ENCODE results near the gene EPB42.
"Not testable (repeated sequence)": the region's sequence is repeated elsewhere in the genome, so short reads cannot be mapped to it uniquely, and the experiment has no call there.

EPB42 gene

GRCh38 chr15:43242616-43243015, 21.8 kb upstream of the EPB42 start:
- DNase-seq (ENCODE audit: low spot score), result no peak

DNA sequence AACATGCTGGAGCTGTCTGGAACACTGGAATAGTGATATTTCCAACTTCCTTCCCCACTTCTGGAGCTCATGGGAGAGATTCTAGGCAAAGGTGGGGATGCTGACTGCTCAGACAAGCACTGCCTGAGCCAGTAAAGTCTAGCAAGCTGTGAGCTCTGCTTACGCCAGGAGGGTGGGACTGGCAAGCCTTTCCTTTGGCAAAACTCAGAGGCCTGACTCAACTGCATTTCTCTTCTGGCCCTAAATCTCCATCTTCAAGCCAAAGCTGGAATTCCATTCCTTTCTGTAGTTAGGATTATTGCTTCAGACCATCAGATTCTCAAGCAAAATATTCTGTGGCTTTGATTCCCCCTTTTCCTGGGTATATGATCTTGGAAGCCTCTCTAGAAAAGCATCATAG, 20.3 kb upstream of the EPB42 start:
- no peak for DNase-seq (ENCODE audit: low spot score)

DNA sequence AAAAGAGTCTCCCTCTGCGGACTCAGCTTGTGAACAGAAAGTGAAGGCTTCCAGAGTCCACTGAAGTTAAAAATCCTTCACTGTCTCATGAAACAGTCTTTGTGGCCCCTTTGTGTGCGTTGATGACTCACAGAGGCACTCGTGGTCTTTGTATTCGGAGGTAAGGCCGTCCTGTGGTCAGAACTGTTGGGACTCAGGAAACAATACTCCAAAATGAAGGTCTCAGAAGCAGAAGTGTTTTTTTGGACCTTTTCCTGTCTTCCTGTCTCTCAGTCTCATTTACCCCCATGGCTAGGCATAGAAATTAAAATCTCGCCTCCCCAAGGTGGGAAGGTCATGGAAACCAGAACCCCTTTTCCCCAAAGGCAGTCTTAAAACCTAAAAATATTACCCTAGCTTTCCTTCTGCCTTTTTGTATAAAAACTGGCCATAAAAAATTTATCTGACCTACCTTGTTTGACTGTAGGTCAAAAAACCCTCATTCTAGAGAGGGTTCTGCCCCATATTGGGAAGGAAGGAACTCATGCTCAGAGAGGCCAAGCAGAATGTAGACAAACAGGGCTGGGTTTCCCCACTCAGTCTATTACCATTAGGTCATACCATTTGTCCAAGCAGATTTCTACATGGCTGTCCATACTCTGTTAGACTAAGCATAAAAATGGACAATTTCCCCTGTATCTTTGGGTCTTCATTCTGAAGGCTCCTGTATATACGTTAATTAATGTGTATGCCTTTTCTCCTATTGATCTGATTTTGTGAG, 19.1 kb upstream of the EPB42 start:
- no peak for DNase-seq (ENCODE audit: low spot score)

- no peak for DNase-seq (ENCODE audit: low spot score)
Observed at GRCh38 chr15:43238671-43239131, 17.9 kb upstream of the EPB42 start.

DNA sequence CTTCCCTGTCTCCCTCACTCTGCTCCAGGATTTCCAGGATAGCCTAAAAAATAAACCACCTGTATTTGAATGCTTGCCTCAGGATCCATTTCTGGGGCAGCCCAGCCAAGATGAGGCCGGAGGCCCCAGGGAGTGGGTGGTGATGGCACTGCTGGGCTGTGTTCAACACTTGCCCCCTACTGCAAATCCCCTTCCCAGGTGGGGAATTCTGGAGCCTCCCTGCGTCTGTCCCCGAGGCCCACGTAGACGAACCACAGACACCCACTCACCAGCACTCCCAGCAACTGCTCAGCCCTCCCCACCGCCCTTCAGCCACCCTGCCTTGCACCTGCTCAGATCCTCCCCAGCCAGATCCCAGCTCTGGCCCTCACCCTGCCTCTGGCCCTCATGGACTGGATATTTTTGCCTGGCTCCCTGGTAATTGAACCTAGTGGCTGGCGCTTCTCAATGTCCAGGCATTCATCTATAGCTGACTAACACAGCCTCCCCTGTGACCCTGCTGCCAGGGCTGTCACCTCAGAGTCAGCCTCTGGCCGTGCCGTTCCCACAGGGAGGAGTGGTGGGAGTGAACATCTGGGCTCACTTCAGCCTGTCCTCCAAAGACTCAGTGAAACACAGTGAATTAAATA, 17.1 kb upstream of the EPB42 start:
- peak; percentile 26 for DNase-seq (ENCODE audit: low spot score)

DNA sequence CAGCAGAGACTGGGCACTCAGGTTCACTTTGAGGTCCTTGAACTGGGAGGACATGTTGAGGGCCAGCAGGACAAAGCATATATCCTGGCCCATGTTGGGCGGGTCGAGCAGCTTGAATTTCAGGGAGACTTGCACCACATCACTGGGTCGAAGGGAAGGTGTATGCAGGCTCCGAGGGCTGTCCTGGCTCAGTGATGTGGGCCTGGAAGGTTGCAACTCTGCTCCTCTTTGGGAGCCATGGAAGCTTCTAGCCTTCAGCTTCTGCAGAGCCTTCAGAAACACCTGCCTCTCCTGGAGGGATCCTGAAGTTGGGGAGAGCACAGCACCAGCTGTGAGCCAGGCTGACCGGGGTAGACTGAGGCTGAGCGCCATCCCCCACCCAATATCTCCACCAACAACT, 14.7 kb upstream of the EPB42 start:
- DNase-seq (ENCODE audit: low spot score), result no peak

GRCh38 chr15:43232289-43232874, 11.6 kb upstream of the EPB42 start:
- no peak for DNase-seq (ENCODE audit: low spot score)

- no peak for DNase-seq (ENCODE audit: low spot score)
Observed at GRCh38 chr15:43230640-43231115, 9.9 kb upstream of the EPB42 start.

- no peak for DNase-seq (ENCODE audit: low spot score)
Observed at GRCh38 chr15:43229977-43230376, 9.2 kb upstream of the EPB42 start.

DNA sequence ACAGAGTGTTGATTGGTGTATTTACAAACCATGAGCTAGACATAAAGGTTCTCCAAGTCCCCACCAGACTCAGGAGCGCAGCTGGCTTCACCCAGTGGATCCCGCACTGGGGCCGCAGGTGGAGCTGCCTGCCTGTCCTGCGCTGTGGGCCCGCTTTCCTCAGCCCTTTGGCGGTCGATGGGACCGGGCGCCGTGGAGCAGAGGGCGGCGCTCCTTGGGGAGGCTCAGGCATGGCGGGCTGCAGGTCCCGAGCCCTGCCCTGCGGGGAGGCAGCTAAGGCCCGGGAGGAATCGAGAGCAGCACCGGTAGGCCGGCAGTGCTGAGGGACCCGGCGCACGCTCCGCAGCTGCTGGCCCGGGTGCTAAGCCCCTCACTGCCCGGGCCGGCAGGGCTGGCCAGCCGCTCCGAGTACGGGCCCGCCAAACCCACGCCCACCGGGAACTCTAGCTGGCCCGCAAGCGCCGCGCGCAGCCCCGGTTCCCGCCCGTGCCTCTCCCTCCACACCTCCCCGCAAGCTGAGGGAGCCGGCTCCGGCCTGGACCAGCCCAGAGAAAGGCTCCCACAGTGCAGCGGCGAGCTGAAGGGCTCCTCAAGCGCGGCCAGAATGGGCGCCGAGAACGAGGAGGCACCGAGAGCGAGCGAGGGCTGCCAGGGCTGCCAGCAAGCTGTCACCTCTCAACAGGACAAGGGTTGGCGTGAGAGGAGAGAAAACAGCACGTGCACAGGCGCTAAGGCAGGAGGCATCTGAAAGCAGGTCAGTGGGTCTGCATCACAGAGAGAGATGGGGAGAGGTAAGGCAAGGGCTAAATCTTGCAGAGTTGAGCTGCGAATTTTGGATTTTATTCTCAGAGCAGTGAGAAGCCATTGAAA, 5.9 kb upstream of the EPB42 start:
- no peak for DNase-seq (ENCODE audit: low spot score)

- DNase-seq (ENCODE audit: low spot score), result not testable (repeated sequence)
Observed at GRCh38 chr15:43225950-43226255, 5.1 kb upstream of the EPB42 start.

- DNase-seq (ENCODE audit: low spot score), result peak; percentile 48
Observed at GRCh38 chr15:43225201-43225949, 4.6 kb upstream of the EPB42 start.

- DNase-seq (ENCODE audit: low spot score), result no peak
Observed at GRCh38 chr15:43221422-43221821, 604 bp upstream of the EPB42 start.

DNA sequence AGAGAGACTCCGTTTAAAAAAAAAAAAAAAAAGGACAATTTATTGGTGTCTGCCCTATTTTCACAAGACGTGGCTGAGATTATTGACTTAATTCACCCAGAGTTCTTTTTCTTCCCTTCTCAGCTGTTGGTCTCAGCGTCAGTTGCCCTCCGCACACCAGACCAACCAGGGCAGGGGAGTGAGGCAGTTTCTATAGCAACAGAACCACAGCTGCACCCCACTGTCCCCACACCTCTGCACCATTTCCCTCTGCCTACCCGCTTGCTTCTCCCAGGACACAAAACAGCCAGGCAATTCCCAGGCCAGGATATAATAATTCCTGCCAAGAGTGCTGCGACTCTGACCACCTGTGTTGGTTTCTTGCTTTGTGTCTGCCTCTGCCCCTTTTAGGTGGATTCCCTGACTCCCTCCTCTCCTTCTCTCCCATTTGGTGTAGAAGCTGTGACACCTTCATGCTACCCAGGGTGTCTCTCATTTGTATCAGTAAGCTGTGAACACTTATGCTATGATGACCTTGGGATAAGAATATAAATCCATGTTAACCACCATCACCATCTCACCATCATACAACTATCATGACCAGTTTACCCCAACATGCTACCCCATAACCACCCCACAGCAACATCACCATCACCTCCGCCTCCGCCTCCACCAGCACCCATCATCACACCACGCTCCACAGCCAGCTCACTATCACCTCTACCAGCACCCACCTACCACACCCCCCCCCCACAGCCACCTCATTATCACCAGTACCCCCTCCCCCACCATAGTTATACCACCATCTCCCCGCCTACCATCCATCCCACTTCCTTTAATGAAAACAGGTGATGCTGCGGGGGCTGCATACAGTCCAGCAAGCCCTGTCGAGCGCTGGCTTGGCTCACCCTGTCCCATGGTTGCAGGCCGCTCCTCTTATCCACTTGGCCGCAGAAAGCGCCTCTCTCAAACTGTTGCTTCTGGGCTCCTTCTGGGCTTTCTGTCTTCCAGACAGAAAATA, 589 bp downstream of the EPB42 start:
- no peak for DNase-seq (ENCODE audit: low spot score)

DNA sequence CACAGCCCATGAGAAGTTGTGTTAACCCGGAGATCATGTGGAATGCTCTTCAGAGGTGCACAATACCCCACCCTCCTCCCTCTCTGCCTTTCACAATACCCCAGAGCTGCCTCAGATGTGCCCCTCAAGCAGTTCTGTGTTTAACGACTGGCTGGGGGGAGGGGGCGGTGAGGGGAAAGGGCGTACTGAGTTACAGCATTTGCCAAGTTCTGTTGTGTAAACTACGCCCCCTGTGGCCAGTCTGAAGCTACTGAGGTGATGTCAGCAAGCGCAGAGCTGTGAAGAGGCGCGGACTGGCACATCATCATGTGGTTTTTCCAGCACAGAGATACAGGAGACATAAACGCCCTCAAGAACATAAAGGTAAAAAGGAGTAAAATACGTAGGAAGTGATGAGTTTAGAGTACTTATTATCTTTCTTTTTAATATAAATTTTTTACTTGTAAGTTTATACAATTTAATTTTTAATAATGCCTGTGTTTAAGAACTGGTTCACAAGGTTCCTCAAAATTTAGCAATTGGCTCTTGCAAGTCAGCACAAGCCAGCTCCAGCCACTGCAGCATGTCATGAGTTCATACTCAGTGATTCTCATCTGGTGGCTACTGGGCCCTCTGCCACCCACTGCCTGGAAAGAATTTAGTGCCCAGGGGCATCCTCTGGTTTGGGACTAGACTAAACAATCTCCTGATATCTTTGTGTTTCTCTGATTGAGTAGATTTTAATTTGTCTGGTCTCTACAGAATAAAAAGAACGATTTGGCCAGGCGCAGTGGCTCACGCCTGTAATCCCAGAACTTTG, 1.7 kb downstream of the EPB42 start:
- DNase-seq (ENCODE audit: low spot score), result no peak

GRCh38 chr15:43215961-43216360, 4.9 kb downstream of the EPB42 start:
- DNase-seq (ENCODE audit: low spot score), result no peak

DNA sequence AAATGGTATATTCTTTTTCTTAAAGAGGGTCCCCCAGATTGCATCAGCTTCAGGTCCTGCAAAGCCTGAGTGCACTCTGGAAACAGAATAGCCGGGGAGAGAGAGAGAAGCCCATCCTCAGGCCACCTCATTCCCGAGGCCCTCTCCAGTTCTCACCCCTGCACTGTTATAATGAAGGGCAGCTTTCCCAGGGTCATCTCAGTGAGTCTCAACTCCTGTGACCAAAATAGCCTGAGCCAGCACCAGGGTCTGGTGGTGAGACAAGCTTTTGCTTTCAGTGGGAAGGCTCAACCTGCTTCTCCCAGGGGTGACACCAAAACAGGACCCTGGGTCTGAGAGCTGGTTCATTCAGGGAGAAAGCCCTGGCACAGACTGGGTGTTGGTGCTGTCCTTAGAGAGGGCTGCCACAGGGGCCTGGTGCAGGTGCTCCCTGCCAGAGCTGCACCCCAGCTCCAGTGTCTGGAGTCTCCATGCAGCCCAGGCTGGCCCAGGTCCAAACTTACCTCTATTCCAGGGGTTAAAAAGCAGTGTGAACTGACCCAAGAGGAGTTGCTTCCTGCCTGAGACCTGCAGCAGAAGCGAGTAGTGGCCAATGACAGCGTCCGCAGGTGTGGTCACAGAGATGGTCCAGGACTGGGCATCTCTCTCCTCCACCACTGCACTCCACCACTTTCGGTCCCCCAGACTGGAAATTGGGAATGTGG, 6.1 kb downstream of the EPB42 start:
- DNase-seq (ENCODE audit: low spot score), result no peak

GRCh38 chr15:43214169-43214568, 6.6 kb downstream of the EPB42 start:
- DNase-seq (ENCODE audit: low spot score), result no peak

DNA sequence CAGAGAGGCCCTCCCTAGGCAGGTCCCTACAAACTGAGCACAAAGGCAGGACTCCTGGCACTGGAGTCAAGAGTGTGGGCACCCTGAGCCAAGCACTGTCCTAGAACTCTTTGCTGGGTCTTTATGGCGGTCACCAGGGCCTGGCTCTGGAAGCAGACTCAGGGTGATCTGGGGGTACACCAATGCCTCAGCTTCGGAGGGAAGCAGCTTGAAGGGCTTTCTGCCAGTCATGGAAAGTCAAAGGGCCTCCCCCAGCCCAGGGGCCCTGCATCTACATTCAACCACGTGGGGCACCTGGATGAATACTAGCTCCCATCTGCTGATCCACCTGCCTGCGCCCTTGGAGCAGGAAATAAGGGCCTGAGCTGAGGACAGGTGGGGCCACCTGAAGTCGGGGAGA, 7.4 kb downstream of the EPB42 start:
- no peak for DNase-seq (ENCODE audit: low spot score)
